HG03159 (cell line): Measurements from ENCODE around the gene TMEM225B.
"Not testable (repeated sequence)": the region's sequence is repeated elsewhere in the genome, so short reads cannot be mapped to it uniquely, and the experiment has no call there.

ENCODE experiments used
- ATAC-seq: cut with Tn5 transposase; IDR thresholded peaks from one replicate; pipeline ENCODE4 v1.9.1; 2021; ENCODE audit warnings: mild to moderate bottlenecking, moderate library complexity; ENCODE audit not compliant: unreplicated experiment

TMEM225B gene

GRCh38 chr7:99579281-99579955, 18.6 kb upstream of the TMEM225B start:
- no peak for ATAC-seq

- no peak for ATAC-seq
Measured at GRCh38 chr7:99579956-99580777, 17.9 kb upstream of the TMEM225B start.

GRCh38 chr7:99580778-99581332, 17.2 kb upstream of the TMEM225B start:
- ATAC-seq, result not testable (repeated sequence)

DNA sequence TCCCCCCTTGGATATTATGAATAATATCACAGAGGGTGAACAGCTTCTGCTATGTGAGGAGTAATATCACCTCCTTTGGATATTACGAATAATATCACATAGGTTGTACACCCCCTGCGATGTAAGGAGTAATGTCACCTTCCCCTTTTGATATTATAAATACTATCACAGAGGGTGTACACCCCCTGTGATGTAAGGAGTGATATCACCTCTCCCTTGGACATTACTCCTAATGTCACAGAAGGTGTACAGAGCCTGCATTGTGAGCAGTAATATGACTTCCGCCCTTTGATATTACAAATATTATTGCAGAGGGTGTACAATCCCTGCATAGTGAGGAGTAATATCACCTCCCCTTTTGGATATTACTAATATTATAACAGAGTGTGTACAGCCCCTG, 9.2 kb upstream of the TMEM225B start:
- ATAC-seq, result no peak

- ATAC-seq, result no peak
Measured at GRCh38 chr7:99594948-99595745, 2.9 kb upstream of the TMEM225B start.

DNA sequence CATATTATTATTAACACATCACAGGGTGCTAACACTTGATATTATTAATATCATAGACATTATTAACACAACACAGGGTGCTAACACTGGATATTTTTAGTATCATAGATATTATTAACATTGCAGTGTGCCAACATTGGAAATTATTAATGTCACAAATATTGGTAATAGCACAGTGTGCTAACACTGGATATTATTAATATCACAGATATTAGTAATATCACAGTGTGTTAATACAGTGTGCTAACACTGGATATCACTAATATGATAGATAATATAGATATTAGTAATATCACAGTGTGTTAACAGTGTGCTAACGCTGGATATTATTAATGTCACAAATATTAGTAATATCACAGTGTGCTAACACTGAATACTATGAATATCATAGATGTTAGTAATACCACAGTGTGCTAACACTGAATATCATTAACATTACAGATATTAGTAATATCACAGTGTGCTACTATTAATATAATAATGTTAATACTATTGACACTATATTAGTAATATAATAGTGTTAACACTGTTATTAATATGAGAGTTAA, 1.6 kb upstream of the TMEM225B start:
- ATAC-seq, result no peak

GRCh38 chr7:99599836-99600235, 1.8 kb downstream of the TMEM225B start:
- no peak for ATAC-seq

- ATAC-seq, result no peak
Measured at GRCh38 chr7:99601656-99602310, 3.7 kb downstream of the TMEM225B start.

DNA sequence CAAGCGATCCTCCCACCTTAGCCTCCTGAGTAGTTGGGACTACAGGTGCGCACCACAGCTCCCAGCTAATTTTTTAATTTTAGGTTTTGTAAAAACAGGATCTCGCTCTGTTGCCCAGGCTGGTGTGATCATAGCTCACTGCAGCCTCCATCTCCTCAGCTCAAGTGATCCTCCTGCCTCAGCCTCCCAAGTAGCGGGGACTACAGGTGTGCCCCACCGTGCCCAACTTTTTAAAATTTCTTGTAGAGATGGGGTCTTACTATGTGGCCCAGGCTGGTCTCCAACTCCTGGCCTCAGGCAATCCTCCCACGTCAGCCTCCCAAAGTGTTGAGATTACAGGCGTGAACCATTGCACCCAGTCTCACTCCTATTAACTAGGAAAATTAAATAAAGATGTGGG, 7.5 kb downstream of the TMEM225B start:
- ATAC-seq, result no peak

- ATAC-seq, result no peak
Measured at GRCh38 chr7:99606531-99606930, 8.5 kb downstream of the TMEM225B start.

- no peak for ATAC-seq
Measured at GRCh38 chr7:99607548-99607947, 9.5 kb downstream of the TMEM225B start.

DNA sequence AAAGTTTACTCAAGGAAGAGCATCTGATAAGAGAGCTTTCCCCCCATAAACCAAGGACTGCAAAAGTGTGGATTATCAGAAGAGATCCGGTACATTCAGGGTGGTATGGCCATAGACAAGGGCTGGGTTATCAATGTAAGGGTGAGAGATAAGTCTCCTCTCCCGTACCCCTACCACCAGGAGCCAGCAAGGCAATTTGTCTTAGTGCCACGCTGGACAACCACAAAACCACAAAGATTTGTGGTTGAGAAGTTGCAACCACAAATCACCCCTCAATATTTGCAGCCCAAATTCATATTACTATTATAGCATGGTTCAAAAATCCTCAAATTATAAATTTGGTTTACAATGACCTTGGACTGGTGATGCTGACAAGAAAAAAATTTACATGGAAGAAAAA, 16.4 kb downstream of the TMEM225B start:
- ATAC-seq, result no peak

DNA sequence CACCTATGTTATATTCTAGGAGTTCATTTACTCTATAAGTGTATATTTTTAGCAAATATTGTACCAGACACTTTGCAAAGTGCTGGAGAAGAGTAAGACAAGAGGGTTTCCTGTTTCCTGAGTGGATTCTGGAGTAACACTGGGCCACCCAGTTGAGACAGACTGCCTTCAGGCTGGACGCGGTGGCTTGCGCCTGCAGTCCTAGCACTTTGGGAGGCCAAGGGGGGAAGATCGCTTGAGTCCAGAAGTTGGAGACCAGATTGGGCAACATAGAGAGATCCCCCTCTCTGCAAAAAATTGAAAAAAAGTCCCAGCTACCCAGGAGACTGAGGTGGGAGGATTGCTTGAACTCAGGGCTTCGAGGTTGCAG, 17.9 kb downstream of the TMEM225B start:
- ATAC-seq, result no peak

GRCh38 chr7:99616359-99617191, 18.5 kb downstream of the TMEM225B start, which contains the start of gene ZSCAN25:
Gene ZSCAN25 (plus strand): TSS chr7:99616946. CDS start chr7:99619607, 2,661 bp downstream.
- ATAC-seq, result peak; percentile 94

- peak; percentile 38 for ATAC-seq
Measured at GRCh38 chr7:99617192-99617781, 19.2 kb downstream of the TMEM225B start.

DNA sequence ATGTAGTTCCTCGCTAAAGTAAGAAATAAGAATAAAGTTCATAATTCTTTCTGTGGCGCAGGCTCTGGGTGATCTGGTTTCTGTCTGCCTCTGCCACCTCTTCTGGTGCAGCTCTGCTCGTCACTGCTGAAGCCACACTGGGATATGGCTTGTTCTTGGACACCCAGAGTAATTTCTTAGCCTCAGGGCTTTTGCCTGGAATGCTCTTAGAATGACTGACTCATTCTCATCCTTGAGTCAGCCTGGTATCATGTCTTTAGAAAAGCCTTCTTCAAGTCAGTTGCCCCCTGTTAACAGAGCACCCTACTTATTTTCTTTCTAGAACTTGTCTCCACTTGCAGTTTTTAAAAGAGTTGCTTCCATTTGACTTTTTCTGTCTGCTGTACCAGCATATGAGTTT, 20.7 kb downstream of the TMEM225B start:
- no peak for ATAC-seq

- no peak for ATAC-seq
Measured at GRCh38 chr7:99619571-99620130, 21.6 kb downstream of the TMEM225B start.

DNA sequence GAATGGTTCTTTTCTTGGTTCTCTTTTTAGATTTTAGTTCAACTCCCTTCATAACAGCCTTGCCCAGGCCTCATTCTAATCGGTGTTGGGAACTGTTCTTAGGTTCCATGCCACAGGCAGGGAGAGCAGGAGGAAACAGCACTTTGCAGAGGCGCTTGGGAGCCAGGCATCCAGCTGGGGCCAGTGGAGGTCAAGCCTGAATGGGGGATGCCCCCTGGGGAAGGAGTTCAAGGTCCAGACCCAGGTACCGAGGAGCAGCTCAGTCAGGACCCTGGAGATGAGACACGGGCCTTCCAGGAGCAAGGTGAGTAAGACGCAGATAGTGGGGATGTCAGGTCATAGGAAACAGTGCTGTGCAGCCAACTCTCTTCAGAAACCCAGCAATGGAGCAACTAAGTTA, 23.2 kb downstream of the TMEM225B start:
- ATAC-seq, result no peak

GRCh38 chr7:99622596-99622995, 24.5 kb downstream of the TMEM225B start:
- no peak for ATAC-seq
